ENCODE results near the gene RGMB. TPM values are rescaled to one million over a fixed set of nuclear protein-coding genes. Genes with fewer than 3 reads are reported as not detected.
"Not testable (repeated sequence)": the region's sequence is repeated elsewhere in the genome, so short reads cannot be mapped to it uniquely, and the experiment has no call there.

Gene RGMB
- total RNA-seq, 1 donor from 2014 or later: 29.7 TPM

DNA sequence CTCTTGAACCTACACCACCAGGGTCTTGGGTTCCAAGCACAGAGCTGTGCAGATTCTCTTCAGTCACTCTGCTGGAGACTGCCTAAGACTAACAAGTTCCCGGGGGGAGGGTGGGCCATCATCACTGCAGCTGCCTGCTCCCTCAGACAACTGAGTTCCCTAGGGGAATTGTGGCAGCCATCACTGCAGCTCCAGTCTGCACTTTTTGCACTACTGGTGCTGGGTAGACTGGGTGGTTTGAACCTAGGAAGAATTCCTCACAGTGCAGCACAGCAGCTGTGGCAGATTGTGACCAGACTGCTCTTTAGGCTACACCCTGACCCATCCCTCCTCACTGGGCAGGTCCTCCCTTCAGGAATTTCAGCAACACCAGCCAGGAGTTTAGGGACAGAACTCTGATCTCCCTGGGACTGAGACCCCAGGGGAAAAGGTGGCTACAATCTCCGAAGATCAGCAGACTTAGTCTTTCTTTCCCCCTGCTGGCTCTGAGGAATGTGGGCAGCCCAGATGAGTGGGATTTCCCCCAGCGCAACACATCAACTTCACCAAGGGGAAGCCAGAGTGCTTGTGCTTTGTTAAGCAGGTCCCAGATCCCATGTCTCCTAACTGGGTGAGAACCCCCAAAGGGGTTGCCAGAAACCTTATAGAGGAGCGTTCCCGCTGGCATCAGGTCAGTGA lies 30.9 kb upstream of the RGMB start:
- no peaks in the 10 kb centered on the region for H3K4me1 ChIP-seq (ENCODE audit: control insufficient read depth in 3 of 3, insufficient read depth in 3 of 3, low read length in 3 of 3)
- no peak overlapping the region for H3K4me3 ChIP-seq (ENCODE audit: low read length in 3 of 3)
- no peaks in the 10 kb centered on the region for H3K36me3 ChIP-seq (ENCODE audit: control insufficient read depth in 3 of 3, insufficient read depth in 3 of 3, low read length in 3 of 3)
- H3K9ac ChIP-seq (ENCODE audit: low read depth in 1 of 3, low read length in 3 of 3): no peak overlapping the region
- no peaks in the 10 kb centered on the region for H3K27me3 ChIP-seq (ENCODE audit: control insufficient read depth in 3 of 3, insufficient read depth in 3 of 3, low read length in 3 of 3)
- H3K9me3 ChIP-seq (ENCODE audit: control insufficient read depth in 3 of 3, low read length in 3 of 3): no peaks in the 10 kb centered on the region
- H3K27ac ChIP-seq (ENCODE audit: low read depth, low read length): no peak overlapping the region

DNA sequence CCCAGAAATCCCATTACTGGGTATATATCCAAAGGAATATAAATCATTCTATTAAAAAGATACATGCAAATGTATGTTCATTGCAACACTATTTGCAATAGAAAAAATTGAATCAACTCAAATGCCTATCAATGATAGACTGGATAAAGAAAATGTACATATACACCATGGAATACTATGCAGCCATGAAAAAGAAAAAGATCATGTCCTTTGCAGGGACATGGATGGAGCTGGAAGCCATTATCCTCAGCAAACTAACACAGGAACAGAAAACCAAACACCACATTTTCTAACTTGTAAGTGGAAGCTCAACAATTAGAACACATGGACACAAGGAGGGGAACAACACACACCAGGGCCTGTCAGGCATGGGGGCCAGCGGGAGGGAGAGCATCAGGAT lies 25.2 kb upstream of the RGMB start:
- H3K4me3 ChIP-seq (ENCODE audit: low read length in 3 of 3); H3K27ac ChIP-seq (ENCODE audit: low read depth, low read length); H3K9ac ChIP-seq (ENCODE audit: low read depth in 1 of 3, low read length in 3 of 3): not testable (repeated sequence)

DNA sequence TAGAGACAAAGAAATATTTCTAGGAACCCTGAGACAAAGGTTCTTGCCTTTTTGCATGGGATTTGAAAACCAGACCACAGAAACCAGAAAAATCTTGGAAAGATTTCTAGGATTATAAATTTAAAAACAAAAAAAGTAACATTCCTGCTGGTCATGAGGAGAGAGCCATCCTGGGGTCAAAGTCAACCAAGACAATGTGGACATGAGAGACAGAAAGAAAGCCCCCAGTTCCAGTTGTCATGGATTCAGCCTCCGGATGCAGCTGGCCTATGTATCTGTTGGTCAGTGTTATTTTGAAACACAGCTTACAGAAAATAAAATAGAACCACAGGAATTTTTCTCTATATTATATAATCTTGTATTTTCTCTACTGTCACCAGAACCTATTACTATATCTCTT lies 24.4 kb upstream of the RGMB start:
- H3K36me3 ChIP-seq (ENCODE audit: control insufficient read depth in 3 of 3, insufficient read depth in 3 of 3, low read length in 3 of 3): no peaks in the 10 kb centered on the region
- H3K4me3 ChIP-seq (ENCODE audit: low read length in 3 of 3): no peak overlapping the region
- H3K4me1 ChIP-seq (ENCODE audit: control insufficient read depth in 3 of 3, insufficient read depth in 3 of 3, low read length in 3 of 3): no peaks in the 10 kb centered on the region
- H3K9ac ChIP-seq (ENCODE audit: low read depth in 1 of 3, low read length in 3 of 3): no peak overlapping the region
- H3K9me3 ChIP-seq (ENCODE audit: control insufficient read depth in 3 of 3, low read length in 3 of 3): no peaks in the 10 kb centered on the region
- no peaks in the 10 kb centered on the region for H3K27me3 ChIP-seq (ENCODE audit: control insufficient read depth in 3 of 3, insufficient read depth in 3 of 3, low read length in 3 of 3)
- H3K27ac ChIP-seq (ENCODE audit: low read depth, low read length): no peak overlapping the region

More for the DNA sequence above, 25.2 kb upstream of the RGMB start:
- H3K9me3 ChIP-seq (ENCODE audit: control insufficient read depth in 3 of 3, low read length in 3 of 3); H3K27me3 ChIP-seq (ENCODE audit: control insufficient read depth in 3 of 3, insufficient read depth in 3 of 3, low read length in 3 of 3); H3K36me3 ChIP-seq (ENCODE audit: control insufficient read depth in 3 of 3, insufficient read depth in 3 of 3, low read length in 3 of 3); H3K4me1 ChIP-seq (ENCODE audit: control insufficient read depth in 3 of 3, insufficient read depth in 3 of 3, low read length in 3 of 3): not testable (repeated sequence)

DNA sequence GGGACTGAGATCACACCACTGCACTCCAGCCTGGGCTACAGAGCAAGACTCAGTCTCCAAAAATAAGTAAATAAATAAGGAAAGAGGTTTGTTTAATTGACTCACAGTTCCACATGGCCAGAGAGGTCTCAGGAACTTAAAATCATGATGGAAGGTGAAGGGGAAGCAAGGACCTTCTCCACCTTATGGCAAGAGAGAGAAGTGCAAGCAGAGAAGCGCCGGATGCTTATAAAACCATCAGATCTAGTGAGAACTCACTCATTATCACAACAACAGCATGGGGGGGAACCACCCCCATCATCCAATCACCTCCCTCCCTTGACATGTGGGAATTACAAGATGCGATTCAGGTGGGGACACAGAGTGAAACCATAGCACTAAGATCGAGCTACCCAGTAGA lies 22.8 kb upstream of the RGMB start:
- Histone ChIP-seq H3K36me3 (ENCODE audit: control insufficient read depth in 3 of 3, insufficient read depth in 3 of 3, low read length in 3 of 3) (no peaks in the 10 kb centered on the region), H3K27me3 (ENCODE audit: control insufficient read depth in 3 of 3, insufficient read depth in 3 of 3, low read length in 3 of 3) (no peaks in the 10 kb centered on the region), H3K9me3 (ENCODE audit: control insufficient read depth in 3 of 3, low read length in 3 of 3) (no peaks in the 10 kb centered on the region), H3K27ac (ENCODE audit: low read depth, low read length) (no peak overlapping the region), H3K4me1 (ENCODE audit: control insufficient read depth in 3 of 3, insufficient read depth in 3 of 3, low read length in 3 of 3) (no peaks in the 10 kb centered on the region), H3K9ac (ENCODE audit: low read depth in 1 of 3, low read length in 3 of 3) (no peak overlapping the region), H3K4me3 (ENCODE audit: low read length in 3 of 3) (no peak overlapping the region)

DNA sequence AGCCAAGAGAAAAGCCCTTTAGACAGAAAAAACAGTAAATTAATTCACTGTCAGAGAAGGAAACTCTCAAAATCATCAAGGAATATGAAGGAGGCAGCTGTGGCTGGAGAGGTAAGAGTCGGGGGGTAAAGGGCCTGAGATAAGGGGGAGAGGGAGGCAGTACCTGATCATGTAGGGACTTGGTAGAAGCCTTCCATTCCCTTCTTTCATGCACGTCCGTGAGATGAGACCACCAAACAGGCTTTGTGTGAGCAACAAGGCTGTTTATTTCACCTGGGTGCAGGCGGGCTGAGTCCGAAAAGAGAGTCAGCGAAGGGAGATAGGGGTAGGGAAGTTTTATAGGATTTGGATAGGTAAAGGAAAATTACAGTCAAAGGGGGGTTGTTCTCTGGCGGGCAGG lies 21.1 kb upstream of the RGMB start:
- not testable (repeated sequence) for H3K36me3 ChIP-seq (ENCODE audit: control insufficient read depth in 3 of 3, insufficient read depth in 3 of 3, low read length in 3 of 3); H3K4me3 ChIP-seq (ENCODE audit: low read length in 3 of 3); H3K9ac ChIP-seq (ENCODE audit: low read depth in 1 of 3, low read length in 3 of 3); H3K27me3 ChIP-seq (ENCODE audit: control insufficient read depth in 3 of 3, insufficient read depth in 3 of 3, low read length in 3 of 3); H3K4me1 ChIP-seq (ENCODE audit: control insufficient read depth in 3 of 3, insufficient read depth in 3 of 3, low read length in 3 of 3); H3K27ac ChIP-seq (ENCODE audit: low read depth, low read length); H3K9me3 ChIP-seq (ENCODE audit: control insufficient read depth in 3 of 3, low read length in 3 of 3)

DNA sequence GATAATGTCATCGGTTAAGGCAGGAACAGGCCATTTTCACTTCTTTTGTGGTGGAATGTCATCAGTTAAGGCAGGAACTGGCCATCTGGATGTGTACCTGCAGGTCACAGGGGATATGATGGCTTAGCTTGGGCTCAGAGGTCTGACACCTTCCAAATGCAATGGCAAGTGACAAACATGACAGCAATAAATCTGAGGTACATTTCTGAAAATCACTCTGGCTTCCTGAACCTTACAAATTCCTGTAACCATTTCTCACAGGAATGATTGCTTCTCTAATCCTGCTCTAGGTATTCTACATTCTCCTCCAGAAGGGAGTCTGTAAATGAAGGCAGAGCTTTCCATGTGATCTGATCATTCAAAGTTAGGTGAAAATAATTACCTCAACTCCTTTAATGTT lies 20.7 kb upstream of the RGMB start:
- H3K36me3 ChIP-seq (ENCODE audit: control insufficient read depth in 3 of 3, insufficient read depth in 3 of 3, low read length in 3 of 3); H3K4me1 ChIP-seq (ENCODE audit: control insufficient read depth in 3 of 3, insufficient read depth in 3 of 3, low read length in 3 of 3); H3K4me3 ChIP-seq (ENCODE audit: low read length in 3 of 3); H3K9me3 ChIP-seq (ENCODE audit: control insufficient read depth in 3 of 3, low read length in 3 of 3); H3K9ac ChIP-seq (ENCODE audit: low read depth in 1 of 3, low read length in 3 of 3); H3K27me3 ChIP-seq (ENCODE audit: control insufficient read depth in 3 of 3, insufficient read depth in 3 of 3, low read length in 3 of 3); H3K27ac ChIP-seq (ENCODE audit: low read depth, low read length): not testable (repeated sequence)

DNA sequence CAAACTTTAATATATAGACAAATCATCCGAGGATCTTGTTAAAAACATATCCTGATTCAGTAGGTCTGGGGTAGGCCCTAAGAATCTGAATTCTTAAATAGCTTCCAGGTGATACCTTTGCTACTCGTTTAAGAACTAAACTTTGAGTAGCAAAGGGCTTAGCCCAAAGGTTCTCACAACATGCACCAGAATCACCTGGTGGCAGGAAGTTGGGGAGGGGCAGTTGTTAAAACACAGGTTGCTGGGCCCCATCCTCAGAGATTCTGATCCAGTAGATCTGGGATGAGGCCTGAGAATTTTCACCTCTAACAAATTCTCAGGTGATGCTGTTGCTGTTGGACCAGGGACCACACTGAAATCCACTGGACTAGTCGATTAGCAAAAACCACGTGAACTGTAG lies 20.0 kb upstream of the RGMB start:
- no peaks in the 10 kb centered on the region for H3K36me3 ChIP-seq (ENCODE audit: control insufficient read depth in 3 of 3, insufficient read depth in 3 of 3, low read length in 3 of 3)
- no peaks in the 10 kb centered on the region for H3K9me3 ChIP-seq (ENCODE audit: control insufficient read depth in 3 of 3, low read length in 3 of 3)
- H3K27me3 ChIP-seq (ENCODE audit: control insufficient read depth in 3 of 3, insufficient read depth in 3 of 3, low read length in 3 of 3): no peaks in the 10 kb centered on the region
- H3K4me3 ChIP-seq (ENCODE audit: low read length in 3 of 3): no peak overlapping the region
- H3K27ac ChIP-seq (ENCODE audit: low read depth, low read length): no peak overlapping the region
- H3K4me1 ChIP-seq (ENCODE audit: control insufficient read depth in 3 of 3, insufficient read depth in 3 of 3, low read length in 3 of 3): no peaks in the 10 kb centered on the region
- H3K9ac ChIP-seq (ENCODE audit: low read depth in 1 of 3, low read length in 3 of 3): no peak overlapping the region

DNA sequence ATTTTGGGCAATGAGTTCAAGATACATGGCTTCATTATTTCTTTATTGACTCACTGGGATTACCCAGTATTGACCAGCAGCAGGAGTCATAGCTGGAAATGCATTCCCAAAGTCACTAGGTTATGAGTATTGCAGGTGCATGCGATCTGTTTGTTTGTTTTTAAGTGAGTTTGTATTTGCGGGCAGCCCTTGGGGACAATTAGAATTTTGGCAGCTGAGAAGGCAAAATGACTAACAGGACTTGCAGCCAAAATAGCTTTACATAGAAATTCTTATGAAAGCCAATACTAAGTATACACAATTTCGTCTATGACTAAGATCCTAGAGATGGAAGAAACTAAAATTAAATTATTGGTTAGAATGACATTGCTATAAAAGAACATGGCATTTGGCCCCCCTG lies 18.1 kb upstream of the RGMB start:
- Histone ChIP-seq H3K27ac (ENCODE audit: low read depth, low read length) (no peak overlapping the region), H3K9me3 (ENCODE audit: control insufficient read depth in 3 of 3, low read length in 3 of 3) (no peaks in the 10 kb centered on the region), H3K27me3 (ENCODE audit: control insufficient read depth in 3 of 3, insufficient read depth in 3 of 3, low read length in 3 of 3) (no peaks in the 10 kb centered on the region), H3K4me3 (ENCODE audit: low read length in 3 of 3) (no peak overlapping the region), H3K4me1 (ENCODE audit: control insufficient read depth in 3 of 3, insufficient read depth in 3 of 3, low read length in 3 of 3) (no peaks in the 10 kb centered on the region), H3K9ac (ENCODE audit: low read depth in 1 of 3, low read length in 3 of 3) (no peak overlapping the region), H3K36me3 (ENCODE audit: control insufficient read depth in 3 of 3, insufficient read depth in 3 of 3, low read length in 3 of 3) (no peaks in the 10 kb centered on the region)

DNA sequence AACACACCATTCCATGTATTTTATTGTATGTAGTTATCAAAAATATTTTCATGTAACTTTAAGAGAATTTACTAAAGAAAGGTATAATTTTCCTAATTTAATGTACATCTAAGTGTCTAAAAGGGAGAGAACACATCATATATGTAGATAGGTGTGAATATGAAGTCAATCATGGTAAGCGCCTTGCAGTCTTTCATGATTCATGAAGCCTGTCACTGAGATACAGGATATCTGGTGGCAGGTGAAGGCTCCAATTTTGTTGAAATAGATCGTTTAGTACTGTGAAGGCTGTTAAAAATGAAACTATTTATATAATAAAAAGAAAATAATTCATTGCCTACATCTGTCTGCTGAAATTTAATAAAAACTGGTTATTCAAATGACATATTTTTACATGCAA lies 15.5 kb upstream of the RGMB start:
- no peak overlapping the region for H3K9ac ChIP-seq (ENCODE audit: low read depth in 1 of 3, low read length in 3 of 3)
- no peaks in the 10 kb centered on the region for H3K9me3 ChIP-seq (ENCODE audit: control insufficient read depth in 3 of 3, low read length in 3 of 3)

DNA sequence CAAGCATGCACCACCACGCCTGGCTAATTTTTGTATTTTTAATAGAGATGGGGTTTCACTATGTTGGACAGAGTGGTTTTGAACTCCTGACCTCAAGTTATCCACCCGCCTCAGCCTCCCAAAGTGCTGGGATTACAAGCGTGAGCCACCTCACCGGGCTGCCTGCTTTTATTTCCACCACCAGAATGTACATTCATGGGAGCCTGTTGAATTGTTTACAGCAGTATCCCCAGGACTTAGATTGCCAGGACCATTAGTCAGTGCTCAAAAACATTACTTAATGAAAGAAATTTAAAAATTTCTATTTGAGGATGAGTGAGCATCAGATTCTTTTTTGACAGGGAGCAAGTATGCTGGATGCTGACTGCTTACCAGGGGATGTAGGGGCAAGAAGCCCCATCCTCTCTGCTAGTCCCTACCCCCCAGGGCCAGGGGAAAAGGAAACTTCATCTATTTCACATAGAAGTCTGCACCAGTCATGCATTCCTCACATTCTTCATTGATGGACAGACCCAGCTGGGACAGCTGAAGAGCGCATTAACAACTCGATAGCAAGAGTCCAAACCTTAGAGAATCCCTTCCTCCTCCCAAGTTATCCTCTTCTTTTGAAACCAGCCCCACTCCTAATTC lies 10.3 kb upstream of the RGMB start:
- no peaks in the 10 kb centered on the region for H3K27me3 ChIP-seq (ENCODE audit: control insufficient read depth in 3 of 3, insufficient read depth in 3 of 3, low read length in 3 of 3)
- no peak overlapping the region for H3K9ac ChIP-seq (ENCODE audit: low read depth in 1 of 3, low read length in 3 of 3)
- no peak overlapping the region for H3K4me3 ChIP-seq (ENCODE audit: low read length in 3 of 3)
- no peak overlapping the region for H3K27ac ChIP-seq (ENCODE audit: low read depth, low read length)
- no peaks in the 10 kb centered on the region for H3K9me3 ChIP-seq (ENCODE audit: control insufficient read depth in 3 of 3, low read length in 3 of 3)
- peaks cover 0 to 2% (median 2%) of the 10 kb centered on the region in 3 donors for H3K4me1 ChIP-seq (ENCODE audit: control insufficient read depth in 3 of 3, insufficient read depth in 3 of 3, low read length in 3 of 3)
- no peaks in the 10 kb centered on the region for H3K36me3 ChIP-seq (ENCODE audit: control insufficient read depth in 3 of 3, insufficient read depth in 3 of 3, low read length in 3 of 3)

More for the DNA sequence above, 15.5 kb upstream of the RGMB start:
- Histone ChIP-seq H3K27ac (ENCODE audit: low read depth, low read length) (no peak overlapping the region), H3K27me3 (ENCODE audit: control insufficient read depth in 3 of 3, insufficient read depth in 3 of 3, low read length in 3 of 3) (no peaks in the 10 kb centered on the region), H3K4me3 (ENCODE audit: low read length in 3 of 3) (no peak overlapping the region), H3K4me1 (ENCODE audit: control insufficient read depth in 3 of 3, insufficient read depth in 3 of 3, low read length in 3 of 3) (no peaks in the 10 kb centered on the region), H3K36me3 (ENCODE audit: control insufficient read depth in 3 of 3, insufficient read depth in 3 of 3, low read length in 3 of 3) (no peaks in the 10 kb centered on the region)
